PC-9 (cell line): ENCODE measurements around the gene AKAP13. TPM values are rescaled to one million over a fixed set of nuclear protein-coding genes. Genes with fewer than 3 reads are reported as not detected.

Source experiments
- BruUV-seq: library from RNA; stranded (reverse); fragments of 400-500 nt; replicated peaks from 2 replicates; lab custom pipeline; 2021; lab: Mats Ljungman, UMichigan
- CTCF ChIA-PET: fragments of 300-600 bp; sonication (Branson Sonifier 250); formaldehyde crosslinking; loops from one replicate; lab custom pipeline; 2022; ENCODE audit warnings: antibody characterized with exemption; lab: Charles Lee
- POLR2A ChIA-PET: fragments of 300-600 bp; sonication (Branson Sonifier 250); formaldehyde crosslinking; loops from one replicate; lab custom pipeline; 2022; ENCODE audit warnings: antibody characterized with exemption; ENCODE audit not compliant: unreplicated experiment; lab: Charles Lee
- DNase-seq, 2 experiments: peaks; one replicate each; pipeline versions ENCODE4 v3.0.0 to v3.0.0-alpha.2; 2015 to 2022; ENCODE audit warnings: mixed read lengths in 1 of 2
- H2AFZ ChIP-seq: fragments of 200-600 bp; sonication (generic); 2 replicates; pipeline ENCODE4 v1.8.1; 2017; ENCODE audit warnings: antibody characterized with exemption
- H3F3A ChIP-seq: fragments of 200-600 bp; sonication (generic); 2 replicates; pipeline ENCODE4 v1.8.1; 2017; ENCODE audit warnings: antibody characterized with exemption, mild to moderate bottlenecking, low read depth; ENCODE audit not compliant: insufficient read depth
- H3K27ac ChIP-seq: fragments of 200-600 bp; sonication (generic); 2 replicates; pipeline ENCODE4 v1.6.1; 2016; ENCODE audit warnings: mixed run types
- H3K27me3 ChIP-seq: fragments of 200-600 bp; sonication (generic); 2 replicates; pipeline ENCODE4 v1.6.1; 2016; ENCODE audit warnings: low read depth, mixed run types; ENCODE audit not compliant: insufficient read depth
- H3K36me3 ChIP-seq: fragments of 200-600 bp; sonication (generic); 2 replicates; pipeline ENCODE4 v1.6.1; 2016; ENCODE audit warnings: low read depth, mixed run types
- H3K4me1 ChIP-seq: fragments of 200-600 bp; sonication (generic); replicated peaks from 2 replicates; pipeline ENCODE4 v1.6.1; 2016; ENCODE audit warnings: mixed run types; ENCODE audit not compliant: insufficient read depth
- H3K4me2 ChIP-seq: fragments of 200-600 bp; sonication (generic); 2 replicates; pipeline ENCODE4 v1.6.1; 2017; ENCODE audit warnings: mixed run types
- H3K4me3 ChIP-seq: fragments of 200-600 bp; sonication (generic); 2 replicates; pipeline ENCODE4 v1.6.1; 2016; ENCODE audit warnings: mixed run types
- H3K79me2 ChIP-seq: fragments of 200-600 bp; sonication (generic); 2 replicates; pipeline ENCODE4 v1.6.1; 2017; ENCODE audit warnings: low read depth, mixed run types
- H3K9me2 ChIP-seq: fragments of 200-600 bp; sonication (generic); 2 replicates; pipeline ENCODE4 v1.8.1; 2017; ENCODE audit warnings: mild to moderate bottlenecking; ENCODE audit not compliant: insufficient read depth
- H3K9me3 ChIP-seq: fragments of 200-600 bp; sonication (generic); 2 replicates; pipeline ENCODE4 v1.8.1; 2016; ENCODE audit warnings: low read depth; ENCODE audit not compliant: insufficient read depth
- H4K20me1 ChIP-seq: fragments of 200-600 bp; sonication (generic); 2 replicates; pipeline ENCODE4 v1.8.1; 2017; ENCODE audit not compliant: insufficient read depth
- CTCF ChIP-seq: fragments of 200-600 bp; sonication (generic); conservative IDR thresholded peaks from 2 replicates; pipeline ENCODE4 v1.6.1; 2017; ENCODE audit warnings: mixed run types, antibody characterized with exemption, mild to moderate bottlenecking, moderate library complexity
- EZH2 ChIP-seq: fragments of 200-600 bp; sonication (generic); IDR thresholded peaks from 2 replicates; pipeline ENCODE4 v1.8.0; 2017; ENCODE audit warnings: antibody characterized with exemption, low read depth
- intact Hi-C: fragments of 100-400 bp; cut with micrococcal nuclease; formaldehyde crosslinking; loops from one replicate; pipeline ENCODE4 v1.10.0; 2022; ENCODE audit not compliant: unreplicated experiment
- total RNA-seq: library from RNA; stranded (reverse); gene quantifications from 2 replicates; pipeline ENCODE4 v1.2.3, GENCODE V29; 2021

The AKAP13 gene
- total RNA-seq, 1 experiment from 2014 or later, result 82.5 TPM

GRCh38 chr15:85464471-85464870 lies 84.1 kb downstream of the AKAP13 start:
- H3F3A ChIP-seq, result peaks cover 9% of the 10 kb centered on the region; the same call in 1 of the 2 replicates
- intact Hi-C loops, result no loop called here
- BruUV-seq, result no TSS peak
- no peak overlapping the region for H3K4me2 ChIP-seq
- no peaks in the 10 kb centered on the region for H3K9me2 ChIP-seq
- ChIA-PET POLR2A (no interaction called here), CTCF (interaction anchor here (0.6 kb wide), 1 partner anchor 21 kb away, joined by 3 read pairs; no protein-coding TSS in a partner anchor)
- H3K79me2 ChIP-seq, result peaks cover 65% of the 10 kb centered on the region
- H3K36me3 ChIP-seq, result peaks cover 4% of the 10 kb centered on the region; the same call in 1 of the 2 replicates
- H3K9me3 ChIP-seq, result no peaks in the 10 kb centered on the region
- H3K27ac ChIP-seq, result no peak overlapping the region
- TF ChIP-seq EZH2 (no peak), CTCF (no peak)
- no peak overlapping the region for H3K4me3 ChIP-seq
- no peak overlapping the region for H2AFZ ChIP-seq
- H4K20me1 ChIP-seq, result peaks cover 22% of the 10 kb centered on the region; the same call in 1 of the 2 replicates
- DNase-seq, result no peak
- no peaks in the 10 kb centered on the region for H3K4me1 ChIP-seq
- no peaks in the 10 kb centered on the region for H3K27me3 ChIP-seq

- ChIA-PET CTCF (no interaction called here), POLR2A (interaction anchor here (0.5 kb wide), 1 partner anchor 10 kb away, joined by 8 read pairs; no protein-coding TSS in a partner anchor)
- Histone ChIP-seq H2AFZ (no peak overlapping the region), H3K79me2 (peaks cover 87% of the 10 kb centered on the region), H3K9me2 (no peaks in the 10 kb centered on the region), H3K4me2 (no peak overlapping the region), H3K4me1 (no peaks in the 10 kb centered on the region), H4K20me1 (peaks cover 20% of the 10 kb centered on the region), H3K27me3 (no peaks in the 10 kb centered on the region), H3K4me3 (no peak overlapping the region), H3K36me3 (no peaks in the 10 kb centered on the region), H3K9me3 (no peaks in the 10 kb centered on the region), H3F3A (peaks cover 4% of the 10 kb centered on the region; the same call in 1 of the 2 replicates), H3K27ac (no peak overlapping the region)
- no peak for TF ChIP-seq EZH2
- no peak for TF ChIP-seq CTCF
- DNase-seq, result no peak
- intact Hi-C loops, result no loop called here
- no TSS peak for BruUV-seq
Observed at GRCh38 chr15:85470563-85471271, 90.3 kb downstream of the AKAP13 start.

- H3K27ac ChIP-seq, result no peak overlapping the region
- intact Hi-C loops, result no loop called here
- ChIA-PET POLR2A (no interaction called here), CTCF (interaction anchor here (0.6 to 0.7 kb wide), 3 partner anchors 13 to 1334 kb away, joined by 3 to 8 read pairs (median 7); no protein-coding TSS in a partner anchor)
- H2AFZ ChIP-seq, result no peak overlapping the region
- no peaks in the 10 kb centered on the region for H3K36me3 ChIP-seq
- H4K20me1 ChIP-seq, result peaks cover 19% of the 10 kb centered on the region
- TF ChIP-seq CTCF (no peak), EZH2 (no peak)
- no peaks in the 10 kb centered on the region for H3K4me1 ChIP-seq
- peaks cover 92% of the 10 kb centered on the region for H3K79me2 ChIP-seq
- no peaks in the 10 kb centered on the region for H3K9me3 ChIP-seq
- no peak overlapping the region for H3K4me2 ChIP-seq
- no peaks in the 10 kb centered on the region for H3K27me3 ChIP-seq
- no peak overlapping the region for H3K4me3 ChIP-seq
- no TSS peak for BruUV-seq
- no peak for DNase-seq
- H3K9me2 ChIP-seq, result no peaks in the 10 kb centered on the region
- peaks cover 4% of the 10 kb centered on the region; the same call in 1 of the 2 replicates for H3F3A ChIP-seq
Observed at GRCh38 chr15:85472349-85472748, 91.9 kb downstream of the AKAP13 start.
